ENCODE results near the gene MFN2. TPM values are rescaled to one million over a fixed set of nuclear protein-coding genes. Genes with fewer than 3 reads are reported as not detected.

The MFN2 gene
- total RNA-seq, 2 experiments from 2014 or later: 28.3 to 52.7 TPM

GRCh38 chr1:12035312-12035711 lies 55.1 kb downstream of the MFN2 start:
- no peak overlapping the region for H3K4me3 ChIP-seq (ENCODE audit: low read depth, low read length, poor library complexity, severe bottlenecking)
- H3K9me3 ChIP-seq (ENCODE audit: low read length): no peaks in the 10 kb centered on the region
- ChIA-PET POLR2A (interaction anchor here (1.3 kb wide), 1 partner anchor 16 kb away, joined by 4 read pairs; the partner anchor contains the start of gene MIIP), CTCF (ENCODE audit: unreplicated experiment) (interaction anchor here (1.2 kb wide), 1 partner anchor 16 kb away, joined by 4 read pairs; the partner anchor contains the start of gene MIIP)
- no peak overlapping the region for H2AFZ ChIP-seq (ENCODE audit: low read length)
- H3K27ac ChIP-seq (ENCODE audit: low read depth, low read length, poor library complexity, severe bottlenecking): no peak overlapping the region
- intact Hi-C loops (cut with micrococcal nuclease; ENCODE audit: unreplicated experiment): no loop called here
- no peaks in the 10 kb centered on the region for H3K9me2 ChIP-seq (ENCODE audit: insufficient read depth, low read length)
- no peaks in the 10 kb centered on the region for H4K20me1 ChIP-seq (ENCODE audit: insufficient read depth, low read length)
- H3K36me3 ChIP-seq (ENCODE audit: insufficient read depth, low read length): peaks cover 7% of the 10 kb centered on the region; the same call in 1 of the 2 replicates
- no peaks in the 10 kb centered on the region for H3K79me2 ChIP-seq (ENCODE audit: insufficient read depth, low read depth, low read length)
- H3K4me2 ChIP-seq (ENCODE audit: low read length): no peak overlapping the region
- TF ChIP-seq CTCF (conservative IDR thresholded peaks at IDR 0.05; ENCODE audit: low read length): no peak
- no peak for TF ChIP-seq EZH2phosphoT487 (IDR thresholded peaks at IDR 0.05; ENCODE audit: borderline replicate concordance, low read depth, low read length)
- H3K4me1 ChIP-seq (ENCODE audit: insufficient read depth, low read length, poor library complexity, severe bottlenecking): peaks cover 30% of the 10 kb centered on the region
- no TSS peak for BruUV-seq (replicated peaks)
- no peak for DNase-seq (ENCODE audit: low spot score)

GRCh38 chr1:12037486-12038355 lies 57.5 kb downstream of the MFN2 start:
- no peaks in the 10 kb centered on the region for H3K9me3 ChIP-seq (ENCODE audit: low read length)
- BruUV-seq (replicated peaks): no TSS peak
- no peaks in the 10 kb centered on the region for H3K9me2 ChIP-seq (ENCODE audit: insufficient read depth, low read length)
- no peak overlapping the region for H3K27ac ChIP-seq (ENCODE audit: low read depth, low read length, poor library complexity, severe bottlenecking)
- no peak overlapping the region for H2AFZ ChIP-seq (ENCODE audit: low read length)
- H3K4me2 ChIP-seq (ENCODE audit: low read length): no peak overlapping the region
- H4K20me1 ChIP-seq (ENCODE audit: insufficient read depth, low read length): no peaks in the 10 kb centered on the region
- H3K4me3 ChIP-seq (ENCODE audit: low read depth, low read length, poor library complexity, severe bottlenecking): no peak overlapping the region
- ChIA-PET CTCF (ENCODE audit: unreplicated experiment) (no interaction called here), POLR2A (interaction anchor here (1.0 to 4.7 kb wide), 4 partner anchors 13 to 27 kb away, joined by 3 to 35 read pairs (median 4); partner anchors contain the start of gene MIIP)
- no peak for TF ChIP-seq EZH2phosphoT487 (IDR thresholded peaks at IDR 0.05; ENCODE audit: borderline replicate concordance, low read depth, low read length)
- TF ChIP-seq CTCF (conservative IDR thresholded peaks at IDR 0.05; ENCODE audit: low read length): no peak
- intact Hi-C loops (cut with micrococcal nuclease; ENCODE audit: unreplicated experiment): no loop called here
- no peaks in the 10 kb centered on the region for H3K36me3 ChIP-seq (ENCODE audit: insufficient read depth, low read length)
- DNase-seq (ENCODE audit: low spot score): no peak
- no peaks in the 10 kb centered on the region for H3K79me2 ChIP-seq (ENCODE audit: insufficient read depth, low read depth, low read length)
- H3K4me1 ChIP-seq (ENCODE audit: insufficient read depth, low read length, poor library complexity, severe bottlenecking): peaks cover 40% of the 10 kb centered on the region
